NCI-H446 treated with DMSO at 0.1 percent for 48 hours (cell line): ENCODE measurements around the gene KCNJ4.
"Not testable (repeated sequence)": the region's sequence is repeated elsewhere in the genome, so short reads cannot be mapped to it uniquely, and the experiment has no call there.

ENCODE experiments used
- DNase-seq: peaks from one replicate; lab custom pipeline; 2025; lab: John Stamatoyannopoulos, UW

The KCNJ4 gene

DNA sequence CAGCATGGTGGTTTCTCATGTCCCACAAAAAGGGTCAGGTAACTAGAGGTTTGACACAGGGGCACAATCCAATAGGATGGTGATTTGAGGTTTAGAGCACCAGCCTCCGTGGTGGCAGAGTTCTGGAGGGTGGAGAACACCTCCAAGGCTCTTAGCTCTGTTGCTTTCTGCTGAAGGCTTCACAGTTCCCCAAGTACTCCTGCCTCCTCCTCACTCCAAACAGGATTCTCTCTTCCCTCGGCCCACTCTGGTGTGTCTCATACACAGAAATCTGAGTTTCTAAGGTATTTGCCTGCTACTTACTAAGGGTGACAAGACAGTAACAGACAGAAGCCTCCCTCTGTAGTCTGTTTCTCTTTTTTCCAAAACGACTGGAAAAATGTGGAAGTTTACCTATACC lies 73.6 kb downstream of the KCNJ4 start:
- not testable (repeated sequence) for DNase-seq
